ENCODE results near the gene RAPGEF6.

- TF ChIP-seq CTCF (IDR thresholded peaks at IDR 0.05) (no peak), POLR2AphosphoS5 (IDR thresholded peaks at IDR 0.05) (no peak)
Measured at GRCh38 chr5:131396630-131397273, 238.3 kb downstream of the RAPGEF6 start.
